Astrocyte of the spinal cord (primary cell): Measurements from ENCODE around the gene DEPP1.

Experiments
- DNase-seq: peaks from one replicate; pipeline ENCODE4 v3.0.0; 2011; ENCODE audit warnings: low read depth, low spot score
- H3K4me3 ChIP-seq: 2 replicates; pipeline ENCODE4 v1.5.1; 2011; ENCODE audit warnings: low read depth, mild to moderate bottlenecking, low read length, moderate library complexity
- in situ Hi-C: cut with HindIII; loops from 2 replicates; pipeline ENCODE4 v1.10.0; 2017; ENCODE audit warnings: low sequenced_read_pairs
- TF ChIP-seq, protein P1 (sequence below): IDR thresholded peaks from 2 replicates; pipeline ENCODE4 v1.5.1; 2012; ENCODE audit warnings: low read depth, mild to moderate bottlenecking, low read length, inconsistent platforms

Gene DEPP1

DNA sequence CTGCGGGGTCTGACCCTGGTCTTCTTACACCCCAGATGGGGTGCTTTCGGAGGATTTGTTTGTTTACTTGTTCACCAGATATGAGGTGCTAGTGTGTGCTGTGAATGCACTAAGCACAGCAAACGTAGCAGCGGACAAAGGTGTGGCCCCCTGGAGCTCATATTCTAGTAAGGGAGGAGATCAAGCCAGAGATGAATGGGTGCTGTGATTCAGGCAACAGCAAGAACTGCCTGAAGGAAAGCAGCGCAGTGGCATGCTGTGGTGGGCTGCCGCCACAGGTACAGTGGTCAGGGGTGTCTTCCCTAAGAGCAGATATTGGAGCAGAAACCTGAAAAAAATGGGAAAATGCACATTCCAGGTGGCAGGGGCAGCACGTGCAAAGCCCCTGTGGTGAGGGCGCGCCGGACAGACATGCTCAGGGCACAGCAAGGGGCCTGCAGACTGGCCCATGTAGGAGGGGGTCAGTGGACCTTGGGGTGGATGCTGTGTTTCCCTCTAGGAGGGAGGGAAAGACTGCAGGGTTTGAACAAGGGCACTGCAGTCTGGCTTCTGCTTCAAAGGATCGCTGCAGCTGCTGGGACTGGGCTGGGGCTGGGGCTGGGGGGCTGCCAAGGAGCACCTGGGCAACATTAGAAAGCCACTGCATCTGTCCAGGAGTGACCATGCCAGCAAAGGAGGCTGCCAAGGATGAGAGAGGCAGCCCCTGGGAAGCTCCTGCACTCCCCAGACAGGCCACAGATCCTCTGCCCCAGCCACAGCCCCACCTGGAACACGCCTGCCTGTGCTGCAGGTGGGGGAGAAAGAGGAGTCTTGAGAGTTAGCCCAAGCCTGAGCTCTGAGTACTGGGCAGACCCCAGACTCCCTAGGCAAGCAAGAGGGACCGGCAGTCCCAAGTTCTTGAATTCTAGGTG lies 927 bp upstream of the DEPP1 start:
- TF ChIP-seq, protein P1, sequence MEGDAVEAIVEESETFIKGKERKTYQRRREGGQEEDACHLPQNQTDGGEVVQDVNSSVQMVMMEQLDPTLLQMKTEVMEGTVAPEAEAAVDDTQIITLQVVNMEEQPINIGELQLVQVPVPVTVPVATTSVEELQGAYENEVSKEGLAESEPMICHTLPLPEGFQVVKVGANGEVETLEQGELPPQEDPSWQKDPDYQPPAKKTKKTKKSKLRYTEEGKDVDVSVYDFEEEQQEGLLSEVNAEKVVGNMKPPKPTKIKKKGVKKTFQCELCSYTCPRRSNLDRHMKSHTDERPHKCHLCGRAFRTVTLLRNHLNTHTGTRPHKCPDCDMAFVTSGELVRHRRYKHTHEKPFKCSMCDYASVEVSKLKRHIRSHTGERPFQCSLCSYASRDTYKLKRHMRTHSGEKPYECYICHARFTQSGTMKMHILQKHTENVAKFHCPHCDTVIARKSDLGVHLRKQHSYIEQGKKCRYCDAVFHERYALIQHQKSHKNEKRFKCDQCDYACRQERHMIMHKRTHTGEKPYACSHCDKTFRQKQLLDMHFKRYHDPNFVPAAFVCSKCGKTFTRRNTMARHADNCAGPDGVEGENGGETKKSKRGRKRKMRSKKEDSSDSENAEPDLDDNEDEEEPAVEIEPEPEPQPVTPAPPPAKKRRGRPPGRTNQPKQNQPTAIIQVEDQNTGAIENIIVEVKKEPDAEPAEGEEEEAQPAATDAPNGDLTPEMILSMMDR = no peak
- no peak overlapping the region for H3K4me3 ChIP-seq
- DNase-seq = no peak
- in situ Hi-C loops = no loop called here

DNA sequence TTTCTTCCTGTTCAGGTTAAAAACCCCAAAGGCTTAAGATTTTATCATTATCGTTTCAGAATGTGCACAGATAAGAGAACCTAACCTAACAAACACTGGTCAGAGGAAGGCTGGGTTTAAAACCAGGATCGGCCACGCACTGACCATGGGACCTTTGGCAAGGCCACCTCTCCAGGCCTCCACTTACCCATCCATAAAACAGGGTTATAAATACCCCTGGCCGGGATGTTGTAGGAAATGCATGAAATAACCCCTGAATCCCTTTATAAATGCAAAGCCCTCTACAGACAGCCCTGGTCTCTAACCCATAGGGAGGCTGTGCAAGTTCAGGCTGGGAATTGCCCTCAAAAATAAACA lies 418 bp downstream of the DEPP1 start:
- peak overlapping the region; percentile 49 for H3K4me3 ChIP-seq
- TF ChIP-seq, protein P1 = no peak
- no peak for DNase-seq
- in situ Hi-C loops = no loop called here

DNA sequence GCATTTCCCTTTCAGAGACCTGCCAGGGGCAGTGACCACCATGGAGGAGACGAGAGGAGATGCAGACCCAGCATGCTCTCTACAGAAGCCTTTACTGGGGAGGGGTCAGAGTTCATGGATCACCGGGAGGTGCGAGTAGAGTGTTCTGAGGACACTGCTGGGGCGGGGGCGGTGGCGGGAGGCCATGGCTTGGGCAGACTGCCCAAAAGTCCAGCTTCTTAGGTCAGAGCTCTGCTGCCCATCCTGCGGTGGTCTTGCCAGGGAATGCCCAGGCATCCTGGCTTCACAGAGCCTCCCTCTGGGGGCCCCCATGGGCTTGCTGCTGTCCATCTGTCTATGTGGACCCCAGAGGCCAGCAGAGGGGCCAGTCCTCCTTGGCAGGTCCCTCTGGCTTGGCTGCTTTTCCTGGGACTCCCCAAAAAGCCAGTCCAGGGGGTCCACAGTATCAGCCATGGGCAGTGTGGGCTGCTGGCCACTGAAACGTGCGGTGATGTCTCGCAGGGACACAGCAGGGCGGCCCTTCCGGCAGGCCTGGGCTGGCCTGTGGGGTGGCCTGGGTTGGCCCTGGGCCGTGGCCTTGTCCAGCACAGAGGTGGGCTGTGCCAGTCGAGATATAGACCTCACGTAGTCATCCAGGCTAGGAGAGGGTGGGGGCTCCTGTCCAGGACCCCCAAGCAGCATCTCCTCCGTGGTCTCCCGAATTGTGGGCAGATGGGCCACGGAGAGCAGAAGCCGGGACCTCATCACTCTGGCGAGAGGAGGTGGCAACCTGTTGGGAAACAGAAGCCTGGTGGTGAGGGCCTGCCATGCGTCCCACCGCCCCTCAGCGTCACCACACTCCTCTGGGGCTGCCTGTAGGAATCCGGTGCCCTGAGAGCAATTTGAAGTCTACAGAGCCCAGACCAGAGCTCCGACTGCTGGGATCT lies 1.1 kb downstream of the DEPP1 start:
- in situ Hi-C loops = no loop called here
- peak overlapping the region; percentile 49 for H3K4me3 ChIP-seq
- DNase-seq = no peak
- TF ChIP-seq, protein P1 = no peak

DNA sequence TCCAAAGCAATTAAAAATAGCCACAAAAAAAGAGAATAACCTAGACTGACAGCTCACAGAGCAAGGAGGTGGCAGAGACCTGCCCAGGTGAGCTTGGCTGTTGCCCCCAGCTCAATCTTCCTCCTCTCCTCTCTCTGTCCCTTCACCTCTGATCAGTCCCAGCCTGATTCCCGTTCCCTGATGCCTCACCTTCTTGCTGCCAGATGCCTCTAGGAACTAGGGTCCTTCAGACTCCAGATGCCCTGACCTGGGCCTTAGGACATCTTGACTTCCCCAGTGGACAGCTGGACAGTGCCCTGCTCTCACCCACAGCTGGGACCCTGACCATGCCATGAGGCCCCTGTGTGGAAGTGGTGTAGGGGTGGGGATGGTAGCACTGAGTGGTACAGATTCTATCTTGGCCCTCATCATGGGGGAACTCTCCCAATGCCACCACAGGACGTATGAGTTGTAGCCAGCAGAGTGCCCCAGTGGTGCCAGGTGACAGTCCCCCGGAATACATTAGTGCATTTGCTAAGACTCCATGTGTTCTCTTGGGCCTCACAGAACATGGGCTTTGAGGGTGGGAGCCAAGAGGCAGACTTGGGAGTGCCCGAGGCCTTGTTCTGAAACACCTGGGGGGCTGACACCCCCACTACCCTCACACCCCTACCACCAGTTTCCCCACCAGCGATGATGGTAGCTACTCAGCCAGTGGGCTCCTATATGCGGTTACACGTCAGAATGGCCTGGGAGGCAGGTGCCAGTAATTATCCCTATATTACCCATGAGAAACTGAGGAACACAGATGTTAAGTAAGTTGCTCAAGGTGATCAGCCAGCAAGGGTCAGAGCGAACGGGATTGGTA lies 2.0 kb downstream of the DEPP1 start:
- TF ChIP-seq, protein P1 = no peak
- in situ Hi-C loops = no loop called here
- no peak for DNase-seq
- no peak overlapping the region for H3K4me3 ChIP-seq

DNA sequence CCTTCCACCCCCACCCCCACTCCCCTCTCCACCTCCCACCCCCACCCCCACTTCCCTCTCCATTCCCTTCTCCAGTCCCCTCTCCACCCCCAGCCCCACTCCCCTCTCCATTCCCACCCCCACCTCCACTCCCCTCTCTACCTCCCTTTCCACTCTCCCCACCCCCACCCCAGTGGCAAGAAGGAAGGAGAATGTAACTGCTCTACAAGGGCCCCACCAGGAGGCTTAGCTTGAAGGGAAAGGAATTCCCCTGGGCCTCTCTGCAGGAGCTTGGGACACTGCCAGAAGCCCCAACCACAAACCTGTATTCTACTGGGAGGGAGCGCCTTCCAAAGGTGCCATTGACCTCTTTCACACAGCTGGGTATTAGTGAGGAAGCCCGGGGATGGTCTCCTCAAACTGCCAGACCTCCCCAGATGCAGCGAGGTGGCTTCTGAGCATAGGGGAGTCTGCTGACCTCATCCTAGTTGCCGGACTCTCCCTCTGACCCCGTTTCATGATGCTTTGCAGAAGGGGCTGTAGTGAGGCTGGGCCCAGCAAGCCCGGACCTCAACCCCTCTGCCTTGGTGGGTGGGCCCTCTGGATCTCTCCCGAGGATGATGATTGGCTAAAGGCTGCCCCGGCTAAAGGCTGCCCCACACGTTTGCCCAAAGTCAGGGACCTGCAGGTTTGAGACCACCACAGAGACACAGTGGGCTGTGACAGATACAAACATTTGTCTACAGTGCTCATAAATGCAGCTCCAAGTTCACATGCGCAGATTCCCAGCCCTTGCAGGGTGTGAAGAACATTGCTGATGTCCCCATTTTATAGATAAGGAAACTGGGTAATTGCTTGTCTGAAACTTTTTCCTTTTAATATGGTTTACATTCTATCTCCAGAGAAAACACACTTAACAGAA lies 2.9 kb downstream of the DEPP1 start:
- TF ChIP-seq, protein P1 = peak; percentile 6
- no peak overlapping the region for H3K4me3 ChIP-seq
- DNase-seq = peak; percentile 81
- in situ Hi-C loops = no loop called here
